ENCODE results near the gene PTPRK.
"Not testable (repeated sequence)": the region's sequence is repeated elsewhere in the genome, so short reads cannot be mapped to it uniquely, and the experiment has no call there.

The PTPRK gene

DNA sequence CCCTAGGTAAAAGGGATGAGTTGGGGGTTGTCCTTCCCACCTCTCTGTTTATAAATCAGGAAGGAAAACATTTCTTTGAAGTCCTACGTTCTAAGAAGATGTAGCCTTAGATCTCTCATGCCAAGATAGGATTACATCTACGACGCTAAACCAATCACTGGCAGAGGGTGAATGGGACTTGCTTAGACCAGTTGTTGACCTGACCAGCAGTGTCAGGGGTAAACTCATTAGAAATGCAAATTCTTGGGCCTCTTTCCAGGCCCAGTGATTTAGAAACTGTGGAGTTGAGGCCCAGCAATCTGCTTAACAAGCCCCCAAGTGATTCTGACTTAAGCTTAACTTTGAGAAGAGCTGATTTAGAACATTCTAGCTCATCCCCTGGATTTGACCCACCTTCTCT, 472.4 kb downstream of the PTPRK start:
- in situ Hi-C loops (cut with HindIII; ENCODE audit: low sequenced_read_pairs): no loop called here

DNA sequence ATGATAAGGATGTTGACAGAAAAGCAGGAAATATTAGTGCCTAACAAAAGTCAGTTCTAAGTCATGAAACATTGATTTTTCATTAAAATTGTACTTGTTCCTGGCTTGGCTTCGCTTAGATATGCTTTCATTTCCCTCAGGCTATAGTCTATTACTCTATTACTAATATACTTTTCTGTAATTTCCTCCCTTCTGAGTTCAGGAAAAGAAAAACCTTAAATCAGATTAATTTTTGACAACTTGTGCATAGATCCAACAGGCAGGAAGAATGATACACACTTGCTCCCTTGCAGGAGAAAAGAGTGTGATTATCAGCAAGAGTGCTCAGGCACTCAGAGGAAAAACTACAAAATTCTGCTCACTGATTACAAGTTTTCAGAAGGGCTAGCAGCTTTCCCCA, 474.4 kb downstream of the PTPRK start:
- in situ Hi-C loops (cut with HindIII; ENCODE audit: low sequenced_read_pairs): no loop called here

DNA sequence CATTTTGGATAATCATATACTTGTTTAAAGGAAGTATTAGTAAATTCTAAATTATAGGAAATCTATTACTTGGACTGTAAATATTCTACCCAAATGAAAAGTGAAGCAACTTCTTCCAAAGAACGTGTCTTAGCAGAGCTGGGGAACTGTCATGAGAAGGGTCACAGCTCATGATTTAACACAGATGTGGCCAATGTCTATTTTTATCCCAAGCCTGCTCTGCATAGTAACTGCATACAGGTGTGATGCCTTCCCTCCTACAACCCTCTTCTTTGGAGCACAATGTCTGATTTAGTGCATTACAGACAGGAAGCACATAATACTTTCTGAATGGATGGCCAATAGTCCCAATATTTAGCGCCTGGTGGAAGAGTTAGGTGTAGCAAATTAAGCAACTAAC, 480.9 kb downstream of the PTPRK start:
- in situ Hi-C loops (cut with HindIII; ENCODE audit: low sequenced_read_pairs): no loop called here

DNA sequence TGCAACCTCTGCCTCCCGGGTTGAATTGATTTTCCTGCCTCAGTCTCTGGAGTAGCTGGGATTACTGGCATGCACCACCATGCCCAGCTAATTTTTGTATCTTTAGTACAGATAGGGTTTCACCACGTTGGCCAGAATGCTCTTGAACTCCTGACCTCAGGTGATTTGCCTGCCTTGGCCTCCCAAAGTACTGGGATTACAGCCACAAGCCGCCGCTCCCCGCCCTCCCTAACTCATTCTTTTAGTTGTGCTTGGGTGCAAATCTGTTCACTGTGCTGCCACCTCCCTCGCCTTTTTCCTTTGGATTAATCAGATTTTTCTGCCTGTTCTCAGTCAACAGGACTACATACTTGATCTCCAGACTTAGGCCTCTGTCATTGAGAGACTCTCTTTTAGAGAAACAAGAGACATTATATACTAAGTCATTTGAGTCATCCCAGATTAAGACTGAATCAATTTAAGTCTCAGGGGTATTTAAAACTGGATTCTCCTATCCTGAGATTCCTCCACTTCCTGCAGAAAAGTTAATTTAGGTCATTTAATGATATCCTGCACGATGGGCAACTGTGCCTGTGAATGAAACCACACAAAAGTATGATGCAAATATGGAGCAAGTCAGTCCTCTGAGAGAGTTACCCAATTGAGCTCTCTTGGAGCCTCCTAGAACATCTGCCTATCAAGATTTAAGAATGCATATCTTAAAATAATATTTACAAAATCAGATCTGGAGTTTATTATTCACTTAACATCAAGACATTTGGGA, 483.4 kb downstream of the PTPRK start:
- in situ Hi-C loops (cut with HindIII; ENCODE audit: low sequenced_read_pairs): no loop called here

DNA sequence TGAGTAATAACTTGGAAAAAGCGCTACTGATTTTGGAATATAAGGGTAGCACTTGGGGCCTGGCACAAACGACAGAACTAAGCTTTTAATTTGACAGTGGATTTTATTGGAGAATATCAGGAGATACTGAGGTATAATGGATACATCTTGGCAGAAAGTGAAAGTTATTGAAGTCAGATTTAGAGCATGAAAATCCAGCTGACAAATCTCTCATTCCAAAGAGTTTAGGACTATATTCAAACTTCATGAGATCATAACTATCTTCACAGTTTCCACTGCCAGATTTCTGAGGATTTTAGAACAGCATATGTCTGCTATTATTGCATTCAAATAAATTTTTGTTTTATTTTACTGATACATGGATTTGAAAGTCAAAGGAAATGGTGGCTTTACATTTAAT, 487.2 kb downstream of the PTPRK start:
- in situ Hi-C loops (cut with HindIII; ENCODE audit: low sequenced_read_pairs): no loop called here

DNA sequence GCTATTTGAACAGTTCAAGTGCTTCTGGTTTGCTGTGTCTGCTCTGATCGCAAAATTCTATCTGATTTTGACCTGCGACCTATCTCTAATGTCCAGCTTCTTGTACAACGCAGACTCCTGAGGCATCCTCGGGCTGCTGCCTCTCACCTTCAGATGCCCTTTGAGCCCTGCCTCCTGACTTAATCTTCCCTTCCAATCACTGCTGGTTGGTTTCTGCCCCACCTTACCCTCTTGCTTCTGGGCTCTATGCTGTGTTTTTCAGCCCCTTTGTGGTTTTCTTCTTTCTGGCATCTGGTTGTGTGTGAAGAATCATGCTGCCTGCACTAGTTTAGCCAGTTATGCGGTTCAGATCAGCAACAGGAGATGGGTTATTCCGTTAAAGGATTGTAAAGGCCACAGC, 488.4 kb downstream of the PTPRK start:
- in situ Hi-C loops (cut with HindIII; ENCODE audit: low sequenced_read_pairs): no loop called here

DNA sequence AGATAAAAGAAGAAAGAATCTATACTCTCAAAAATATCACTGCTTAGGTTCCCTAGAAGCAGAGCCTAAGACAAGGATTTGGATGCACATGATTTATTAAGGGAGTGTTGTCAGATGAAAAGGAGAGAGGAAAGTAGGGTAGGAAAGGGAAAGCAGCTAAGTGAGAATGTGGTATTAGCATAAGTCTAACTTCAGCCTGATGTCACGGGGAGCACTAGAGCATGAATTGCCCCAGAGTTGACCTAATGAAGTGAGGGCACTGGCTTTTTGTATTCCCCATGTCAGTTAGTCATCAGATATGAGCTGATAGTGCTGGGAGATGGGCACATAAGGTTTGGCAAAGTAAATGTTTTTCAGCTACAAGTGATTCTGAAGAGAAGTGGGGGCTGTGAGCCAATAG, 490.6 kb downstream of the PTPRK start:
- in situ Hi-C loops (cut with HindIII; ENCODE audit: low sequenced_read_pairs): no loop called here

DNA sequence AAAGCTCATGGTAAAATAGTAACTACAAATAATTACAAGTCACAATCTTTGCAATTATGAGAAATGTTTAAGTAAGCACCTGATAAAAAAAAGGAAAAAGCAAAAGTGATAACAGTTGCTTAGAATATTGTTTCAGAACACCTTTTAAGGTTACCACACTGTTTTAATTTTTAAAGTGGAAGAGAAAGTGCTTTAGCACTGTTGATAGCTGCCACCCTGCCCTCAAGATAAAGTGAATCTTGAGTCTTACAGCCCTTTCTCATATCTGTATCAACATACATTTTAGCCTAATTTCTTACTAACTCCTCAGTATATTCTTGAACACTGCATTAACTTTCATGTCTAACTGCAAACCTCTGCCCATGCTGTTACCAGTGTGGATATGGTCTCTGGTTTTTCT, 492.2 kb downstream of the PTPRK start:
- in situ Hi-C loops (cut with HindIII; ENCODE audit: low sequenced_read_pairs): no loop called here

DNA sequence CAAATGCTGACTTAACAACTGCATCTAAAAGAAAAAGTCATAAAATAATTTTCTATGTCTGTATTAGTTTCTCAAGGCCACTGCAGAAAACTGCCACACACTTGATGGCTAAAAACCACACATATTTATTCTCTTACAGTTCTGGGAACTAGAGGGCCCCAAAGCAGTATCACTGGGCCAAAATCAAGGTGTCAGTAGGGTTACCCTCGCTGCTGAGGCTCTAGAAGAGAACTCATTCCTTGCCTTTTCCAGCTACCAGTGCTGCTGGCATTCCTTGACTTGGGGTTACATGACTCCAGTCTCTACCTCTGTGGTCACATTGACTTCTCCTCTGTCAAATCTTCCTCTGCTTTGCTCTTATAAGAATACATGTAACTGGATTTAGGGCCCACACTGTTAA, 494.9 kb downstream of the PTPRK start:
- in situ Hi-C loops (cut with HindIII; ENCODE audit: low sequenced_read_pairs): no loop called here

DNA sequence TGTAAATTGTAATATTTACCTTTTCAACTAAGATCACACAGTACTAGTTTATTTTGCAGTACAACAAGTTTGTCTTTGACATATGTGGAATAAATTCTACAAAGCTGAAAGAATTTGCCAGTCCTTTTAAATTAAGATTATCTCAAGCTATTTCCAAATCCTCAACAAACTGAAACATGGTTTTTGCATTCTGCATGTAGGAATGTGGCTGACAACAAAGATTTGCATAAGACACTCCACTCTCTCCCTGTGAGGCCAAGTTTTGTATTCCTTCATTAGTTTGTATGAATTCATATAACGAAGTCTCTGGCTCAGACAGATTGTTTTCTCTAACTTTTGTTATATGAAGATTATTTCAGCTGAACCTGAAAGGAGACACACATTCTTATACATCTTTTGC, 495.4 kb downstream of the PTPRK start:
- in situ Hi-C loops (cut with HindIII; ENCODE audit: low sequenced_read_pairs): no loop called here

DNA sequence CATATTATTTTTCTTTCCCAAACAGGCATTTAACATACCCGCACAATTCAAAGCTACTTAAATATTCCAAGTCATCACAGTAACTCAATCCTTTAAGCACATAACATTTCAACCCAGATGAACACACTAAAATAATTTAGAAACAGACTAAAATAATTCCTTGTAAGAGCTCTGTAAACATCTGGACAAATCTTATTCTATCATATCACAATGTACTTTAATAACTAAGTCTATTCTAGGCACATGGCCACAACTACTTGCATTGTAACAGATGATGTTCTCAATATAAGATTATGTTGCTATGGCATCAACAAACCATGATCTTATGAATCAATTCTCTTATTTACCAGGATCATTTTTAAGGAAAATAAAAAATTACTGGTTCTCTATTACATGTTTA, 496.4 kb downstream of the PTPRK start:
- in situ Hi-C loops (cut with HindIII; ENCODE audit: low sequenced_read_pairs): no loop called here

DNA sequence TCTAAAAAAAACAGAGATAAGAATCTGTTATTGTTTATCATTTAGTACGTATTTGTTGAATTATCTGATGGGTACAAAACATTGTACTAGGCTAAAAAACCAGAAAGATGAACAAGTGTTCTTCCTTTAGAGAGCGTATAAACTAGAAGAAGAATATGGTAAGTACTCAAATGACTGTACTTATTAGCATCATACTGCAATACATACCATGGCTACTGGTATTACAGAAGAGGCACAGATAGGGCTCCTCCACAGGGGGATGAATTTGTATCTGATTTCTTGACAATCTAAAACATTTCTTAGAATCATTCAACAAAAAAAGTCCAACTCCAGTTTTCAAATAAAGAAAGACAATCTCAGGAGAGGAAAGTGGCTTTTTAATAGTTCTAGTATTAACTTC, 501.6 kb downstream of the PTPRK start:
- in situ Hi-C loops (cut with HindIII; ENCODE audit: low sequenced_read_pairs): no loop called here

DNA sequence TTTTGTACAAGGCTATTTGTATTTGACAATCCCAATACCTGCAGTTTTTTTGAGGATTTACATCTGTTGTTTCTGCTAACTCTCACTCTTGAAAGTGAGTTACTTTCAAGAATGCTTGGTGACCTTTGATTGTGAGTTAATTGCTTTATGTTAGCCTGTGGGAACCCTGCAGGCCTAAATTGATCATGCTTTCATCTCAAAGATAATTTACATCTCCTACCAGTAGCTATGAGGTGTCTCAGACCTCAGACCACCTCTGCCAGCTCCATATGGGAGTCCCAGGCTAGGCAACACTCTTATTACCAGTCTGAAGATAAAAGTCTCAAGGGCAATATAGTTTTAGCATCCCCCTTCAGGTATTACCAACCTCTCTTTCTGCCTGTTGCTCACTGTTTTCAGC, 503.1 kb downstream of the PTPRK start:
- in situ Hi-C loops (cut with HindIII; ENCODE audit: low sequenced_read_pairs): no loop called here

DNA sequence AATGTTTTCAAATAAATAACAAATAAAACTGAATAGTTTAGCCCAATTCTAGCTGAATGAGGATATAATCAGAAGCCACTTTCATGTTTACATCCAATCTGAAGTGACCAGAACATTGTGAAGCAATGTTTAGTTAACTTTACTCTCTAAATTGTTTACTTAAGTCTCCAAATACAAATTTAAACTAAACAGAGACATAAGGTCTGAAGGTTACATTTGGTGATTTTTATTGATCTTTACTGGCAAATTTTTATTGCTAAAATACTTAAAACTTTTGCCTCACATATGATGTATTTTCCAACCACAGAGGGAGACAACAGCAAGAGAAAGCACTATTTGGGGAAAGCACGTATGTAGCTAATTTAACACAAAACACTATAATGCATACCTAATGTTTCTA, 512.7 kb downstream of the PTPRK start:
- in situ Hi-C loops (cut with HindIII; ENCODE audit: low sequenced_read_pairs): no loop called here

DNA sequence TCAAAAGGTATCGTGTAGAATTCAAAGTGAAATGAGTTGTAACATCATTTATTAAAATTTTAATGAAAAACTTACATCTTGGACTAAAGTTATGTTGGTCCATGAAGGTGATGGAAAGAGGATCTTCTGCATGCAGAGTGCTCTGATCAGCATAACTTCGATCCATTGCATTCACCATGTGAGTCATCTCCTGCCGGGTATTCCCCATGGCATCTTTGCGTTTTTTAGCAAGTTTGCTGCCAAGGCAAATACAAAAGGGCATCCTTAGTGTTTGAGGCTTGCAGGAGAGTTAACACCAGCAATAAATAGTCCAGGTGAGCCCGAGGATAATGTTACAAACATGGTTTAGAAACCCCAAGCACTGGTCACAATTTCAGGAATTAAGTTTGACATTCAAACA, 515.4 kb downstream of the PTPRK start:
- in situ Hi-C loops (cut with HindIII; ENCODE audit: low sequenced_read_pairs): no loop called here

DNA sequence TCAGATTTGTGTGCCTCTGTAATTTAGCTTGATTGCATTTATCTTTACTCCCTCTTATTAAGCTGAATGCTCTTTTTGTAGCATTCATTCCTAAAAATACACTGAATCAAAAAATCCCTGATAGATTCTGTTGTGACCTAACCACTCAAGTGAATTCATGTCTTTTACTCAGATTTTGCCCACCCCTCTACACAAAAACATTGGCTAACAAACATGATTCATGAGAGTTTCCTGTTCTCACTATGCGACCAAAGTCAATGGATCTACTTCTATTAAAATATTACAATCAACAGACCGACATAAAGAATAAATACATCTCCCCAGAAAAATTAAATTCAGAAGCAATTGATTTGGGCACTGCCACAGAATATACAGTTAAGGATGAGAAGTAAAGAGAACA, 520.0 kb downstream of the PTPRK start:
- in situ Hi-C loops (cut with HindIII; ENCODE audit: low sequenced_read_pairs): no loop called here

DNA sequence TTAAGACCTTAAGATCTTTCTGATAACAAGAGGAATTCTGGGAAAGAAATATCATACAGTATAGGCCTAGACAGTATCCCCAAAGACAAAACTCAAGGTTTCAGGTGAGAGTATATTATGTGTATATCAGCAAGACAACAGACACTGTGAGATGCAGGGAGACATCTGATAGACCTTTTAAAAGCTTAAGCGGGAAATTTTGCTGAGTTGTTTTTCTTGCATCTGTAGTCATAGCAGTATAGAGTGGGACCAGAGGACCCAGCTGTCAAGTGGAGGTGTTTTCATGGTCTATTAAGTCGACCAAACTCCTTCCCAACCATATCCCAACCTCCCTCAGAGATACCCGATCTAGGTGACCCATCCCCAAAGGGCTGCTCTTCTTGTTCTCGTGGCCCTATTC, 521.4 kb downstream of the PTPRK start:
- in situ Hi-C loops (cut with HindIII; ENCODE audit: low sequenced_read_pairs): no loop called here

DNA sequence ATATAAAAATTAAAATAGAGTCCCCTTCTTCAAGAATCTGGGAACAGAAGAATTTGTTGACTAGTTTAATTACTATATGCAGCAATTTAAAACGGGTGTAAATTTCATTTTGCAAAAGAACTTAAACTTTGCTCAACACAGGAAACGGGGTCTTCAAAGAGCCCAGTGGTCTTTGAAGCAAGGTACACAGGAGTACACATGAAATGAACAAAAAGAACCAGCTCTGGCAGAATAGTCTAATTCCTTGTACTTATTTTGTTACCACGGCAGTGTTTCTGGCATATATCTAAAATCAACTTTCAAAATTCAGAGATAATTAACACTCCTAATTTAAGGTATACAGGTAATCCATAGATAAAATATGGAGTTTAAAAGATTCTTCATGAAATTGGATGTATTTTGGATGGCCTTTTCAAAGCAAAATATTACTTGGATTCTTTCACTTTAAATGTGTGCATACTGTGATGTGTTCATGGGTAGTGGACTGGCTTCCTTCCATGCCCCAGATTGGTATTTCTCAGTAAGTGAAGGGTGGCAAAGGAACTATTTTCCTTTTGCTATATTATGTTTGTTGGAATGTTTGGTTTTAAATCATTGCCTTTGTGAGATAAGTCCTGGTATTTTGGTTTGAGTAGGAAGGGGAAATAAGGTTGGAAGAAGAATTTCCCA, 522.8 kb downstream of the PTPRK start:
- in situ Hi-C loops (cut with HindIII; ENCODE audit: low sequenced_read_pairs): no loop called here

DNA sequence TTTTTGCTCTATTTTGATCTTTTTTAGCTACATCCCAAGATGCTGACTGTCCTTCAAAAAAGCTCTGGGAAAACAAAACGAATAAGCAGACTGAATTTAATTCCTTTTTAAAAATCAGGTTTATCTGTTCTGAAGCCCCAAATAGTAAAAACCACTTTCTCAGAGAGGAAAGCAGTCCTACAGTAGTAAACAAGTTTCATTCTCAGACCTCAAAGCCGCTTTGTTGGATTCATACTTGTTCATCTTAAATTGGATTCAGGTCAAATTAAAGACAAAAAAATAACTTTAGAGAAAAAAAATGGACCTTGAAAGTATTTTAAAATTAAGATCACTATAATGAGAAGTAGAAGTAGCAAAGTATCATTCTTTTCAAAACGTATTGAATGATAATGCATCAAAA, 523.5 kb downstream of the PTPRK start:
- in situ Hi-C loops (cut with HindIII; ENCODE audit: low sequenced_read_pairs): no loop called here

DNA sequence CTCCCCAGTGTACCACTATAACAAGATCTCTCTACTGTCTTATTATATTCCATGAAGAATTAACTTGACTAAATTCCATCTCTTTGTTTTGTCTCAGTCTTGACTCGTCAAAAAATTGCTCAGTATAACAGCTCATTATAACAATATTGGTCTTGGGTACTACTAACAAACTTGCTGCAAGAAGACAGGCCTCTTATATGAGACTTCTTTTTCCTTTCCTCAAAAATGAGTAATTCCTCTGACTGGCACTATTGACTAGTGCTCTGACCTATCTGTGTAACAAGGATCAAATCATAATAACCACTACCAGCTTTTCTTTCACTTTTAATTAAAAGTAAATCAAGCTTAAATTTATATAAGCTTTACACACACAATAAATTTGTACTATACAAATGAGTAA, 528.3 kb downstream of the PTPRK start:
- in situ Hi-C loops (cut with HindIII; ENCODE audit: low sequenced_read_pairs): no loop called here

DNA sequence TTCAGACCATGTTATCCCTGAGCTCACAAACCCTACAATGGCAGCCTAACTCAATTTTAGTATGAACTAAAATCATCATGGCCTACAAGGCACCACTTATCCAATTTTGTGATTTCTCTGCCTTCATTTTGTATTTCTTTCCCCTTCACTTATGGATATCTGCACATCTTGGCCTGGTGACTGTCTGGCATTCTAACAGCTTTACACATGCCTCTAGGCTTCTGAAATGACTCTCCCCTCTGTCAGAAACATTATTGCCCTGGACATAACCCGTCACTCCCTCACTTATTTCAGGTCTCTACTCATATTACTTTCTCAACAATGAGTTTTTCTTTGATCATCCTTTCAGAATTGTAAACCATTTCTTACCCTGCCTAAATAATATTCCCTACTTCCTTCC, 530.3 kb downstream of the PTPRK start:
- in situ Hi-C loops (cut with HindIII; ENCODE audit: low sequenced_read_pairs): no loop called here

DNA sequence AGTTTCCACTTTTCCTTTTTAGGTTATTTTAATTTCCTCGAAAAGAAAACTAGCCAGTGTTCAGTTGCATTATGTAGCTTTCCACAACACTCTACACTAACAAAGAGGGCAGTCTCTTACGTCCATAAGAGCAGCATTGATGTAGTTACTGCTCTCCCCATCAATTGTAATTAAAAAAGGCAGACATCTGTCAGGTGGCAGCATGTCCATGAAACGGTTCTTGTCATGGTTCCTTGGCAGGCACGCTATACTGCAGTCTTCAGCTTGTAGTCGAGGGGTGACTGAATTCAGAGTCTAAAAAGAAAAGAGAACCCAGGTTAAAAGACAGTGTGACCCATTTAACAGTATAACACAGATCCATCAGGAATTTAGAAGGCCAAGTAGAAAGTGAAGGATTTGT, 539.4 kb downstream of the PTPRK start:
- in situ Hi-C loops (cut with HindIII; ENCODE audit: low sequenced_read_pairs): no loop called here

DNA sequence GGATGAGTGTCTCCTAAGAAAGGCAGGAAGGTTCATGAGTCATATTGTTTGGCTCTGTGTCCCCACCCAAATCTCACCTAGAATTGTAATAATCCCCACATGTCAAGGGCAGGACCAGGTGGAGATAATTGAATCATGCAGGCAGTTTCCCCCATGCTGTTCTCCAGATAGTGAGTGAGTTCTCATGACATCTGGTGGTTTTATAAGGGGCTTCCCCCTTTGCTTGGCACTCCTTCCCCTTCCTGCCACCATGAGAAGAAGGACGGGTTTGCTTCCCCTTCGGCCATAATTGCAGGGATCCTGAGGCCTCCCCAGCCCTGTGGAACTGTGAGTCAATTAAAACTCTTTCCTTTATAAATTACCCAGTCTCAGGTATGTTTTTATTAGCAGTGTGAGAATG, 542.2 kb downstream of the PTPRK start:
- in situ Hi-C loops (cut with HindIII; ENCODE audit: low sequenced_read_pairs): not testable (repeated sequence)
